H54 (cell line): ENCODE results near the gene CPOX.
"Not testable (repeated sequence)": the region's sequence is repeated elsewhere in the genome, so short reads cannot be mapped to it uniquely, and the experiment has no call there.

Experiments used
- DNase-seq: peaks from one replicate; pipeline ENCODE4 v3.0.0; 2011; ENCODE audit warnings: low spot score, mixed read lengths; ENCODE audit not compliant: insufficient read length
- FAIRE-seq: peaks from 3 replicates; lab custom pipeline; 2011; peaks lifted over from hg19 to GRCh38; lab: Jason Lieb, UNC
- POLR2A ChIP-seq: IDR thresholded peaks from 2 replicates; pipeline ENCODE4 v1.6.1; 2011; ENCODE audit warnings: low read depth, mild to moderate bottlenecking, low read length

The CPOX gene

GRCh38 chr3:98593046-98593936 is at the start of gene CPOX:
CPOX (minus strand) TSS chr3:98593611; CDS start chr3:98593504, 107 bp downstream.
- TF ChIP-seq POLR2A: peak; percentile 34; the same call in 1 of the 2 replicates
- FAIRE-seq: peak; percentile 73
- peak; percentile 79 for DNase-seq

- DNase-seq, FAIRE-seq: not testable (repeated sequence)
Measured at GRCh38 chr3:98642769-98643168, 49.4 kb upstream of the CPOX start.

DNA sequence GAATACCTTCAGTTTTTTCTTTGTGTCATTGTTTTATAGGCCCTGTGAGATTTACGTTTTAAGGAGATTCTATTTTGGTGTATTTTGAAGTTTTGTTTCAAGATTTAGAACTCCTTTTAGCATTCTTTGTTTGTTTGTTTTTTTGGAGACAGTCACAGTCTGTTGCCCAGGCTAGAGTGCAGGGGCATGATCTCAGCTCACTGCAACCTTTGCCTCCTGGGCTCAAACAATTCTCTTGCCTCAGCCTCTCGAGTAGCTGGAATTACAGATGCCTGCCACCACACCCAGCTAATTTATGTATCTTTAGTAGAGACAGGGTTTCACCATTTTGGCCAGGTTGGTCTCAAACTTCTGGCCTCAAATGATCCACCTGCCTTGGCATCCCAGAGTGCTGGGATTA is 48.3 kb upstream of the CPOX start:
- not testable (repeated sequence) for FAIRE-seq, DNase-seq

- DNase-seq, FAIRE-seq: not testable (repeated sequence)
Measured at GRCh38 chr3:98638515-98638914, 45.1 kb upstream of the CPOX start.

GRCh38 chr3:98630416-98630815 is 37.0 kb upstream of the CPOX start:
- DNase-seq (no peak), FAIRE-seq (no peak)
- TF ChIP-seq POLR2A: no peak

- FAIRE-seq (no peak), DNase-seq (no peak)
Measured at GRCh38 chr3:98628317-98628716, 34.9 kb upstream of the CPOX start.

GRCh38 chr3:98626151-98626550 is 32.7 kb upstream of the CPOX start:
- no peak for DNase-seq
- TF ChIP-seq POLR2A: no peak
- no peak for FAIRE-seq

More at GRCh38 chr3:98628317-98628716, 34.9 kb upstream of the CPOX start:
- no peak for TF ChIP-seq POLR2A

- no peak for DNase-seq
- TF ChIP-seq POLR2A: no peak
- FAIRE-seq: no peak
Measured at GRCh38 chr3:98623572-98624280, 30.3 kb upstream of the CPOX start.

DNA sequence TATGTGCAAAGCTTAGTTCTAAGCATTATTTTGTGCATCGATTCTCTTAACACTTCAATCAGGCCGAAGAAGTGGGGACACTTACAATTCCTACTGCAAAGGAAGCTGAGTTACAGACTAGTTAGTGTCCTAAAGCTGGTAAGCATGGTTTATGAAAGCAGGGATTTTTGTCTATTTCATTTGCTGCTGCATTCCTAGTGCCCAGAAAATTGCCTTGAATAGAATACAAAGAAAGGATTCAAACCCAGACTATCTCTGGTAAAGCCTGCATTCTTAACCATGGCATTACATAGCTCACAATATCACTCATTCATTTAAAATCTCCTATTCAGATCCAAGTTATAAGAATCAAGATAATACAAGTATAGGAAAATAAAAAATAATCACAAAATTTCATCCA is 24.4 kb upstream of the CPOX start:
- TF ChIP-seq POLR2A: no peak

DNA sequence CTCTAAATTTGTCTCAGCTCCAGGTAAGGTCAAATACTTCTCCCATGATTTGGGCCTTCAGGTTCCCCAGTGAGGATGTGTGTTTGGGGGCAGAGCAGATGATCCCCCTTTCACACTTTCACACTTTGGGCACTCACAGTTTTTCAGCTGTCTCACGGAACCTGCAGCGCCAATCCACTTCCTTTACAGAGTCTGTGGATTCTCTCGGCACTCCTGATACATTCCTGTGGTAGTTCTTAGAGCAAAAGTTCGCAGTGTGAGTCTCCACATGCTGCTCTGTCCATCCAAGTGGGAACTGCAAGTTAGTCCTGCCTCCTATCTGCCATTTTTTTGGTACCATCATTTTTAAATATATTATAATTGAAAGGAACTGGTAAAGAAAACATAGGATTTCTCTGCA is 20.2 kb upstream of the CPOX start:
- DNase-seq (no peak), FAIRE-seq (no peak)
- TF ChIP-seq POLR2A: no peak

More for the DNA sequence above, 24.4 kb upstream of the CPOX start:
- no peak for FAIRE-seq
- DNase-seq: no peak

DNA sequence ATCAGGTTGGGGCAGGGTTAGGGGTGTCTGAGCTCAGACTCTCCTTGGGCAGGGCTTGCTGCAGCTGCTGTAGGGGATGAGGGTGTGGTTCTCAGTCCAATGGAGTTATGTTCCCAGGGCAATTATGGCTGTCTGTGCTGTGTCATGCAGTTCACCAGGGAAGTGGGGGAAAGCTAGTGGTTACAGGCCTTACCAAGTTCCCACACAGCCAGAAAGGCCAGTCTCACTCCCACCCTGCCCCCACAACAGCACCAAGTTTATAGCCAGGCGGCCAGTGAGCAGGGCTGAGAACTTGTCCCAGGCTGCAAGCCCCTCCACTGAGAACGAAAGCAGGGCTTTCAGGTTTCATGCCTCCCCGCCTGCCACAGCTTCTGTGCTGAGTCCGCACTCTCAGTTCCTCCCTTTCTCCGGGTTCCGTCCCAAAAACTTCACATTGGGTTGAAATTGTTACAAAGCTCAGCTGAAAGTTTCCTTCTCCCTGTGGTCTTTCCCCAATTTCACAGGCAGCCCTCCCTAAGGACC is 19.6 kb upstream of the CPOX start:
- DNase-seq: no peak
- FAIRE-seq: no peak
- TF ChIP-seq POLR2A: no peak

- FAIRE-seq: no peak
- DNase-seq: no peak
Measured at GRCh38 chr3:98612587-98612986, 19.2 kb upstream of the CPOX start.

GRCh38 chr3:98608029-98608428 is 14.6 kb upstream of the CPOX start:
- FAIRE-seq: no peak
- TF ChIP-seq POLR2A: no peak

More at GRCh38 chr3:98612587-98612986, 19.2 kb upstream of the CPOX start:
- no peak for TF ChIP-seq POLR2A

DNA sequence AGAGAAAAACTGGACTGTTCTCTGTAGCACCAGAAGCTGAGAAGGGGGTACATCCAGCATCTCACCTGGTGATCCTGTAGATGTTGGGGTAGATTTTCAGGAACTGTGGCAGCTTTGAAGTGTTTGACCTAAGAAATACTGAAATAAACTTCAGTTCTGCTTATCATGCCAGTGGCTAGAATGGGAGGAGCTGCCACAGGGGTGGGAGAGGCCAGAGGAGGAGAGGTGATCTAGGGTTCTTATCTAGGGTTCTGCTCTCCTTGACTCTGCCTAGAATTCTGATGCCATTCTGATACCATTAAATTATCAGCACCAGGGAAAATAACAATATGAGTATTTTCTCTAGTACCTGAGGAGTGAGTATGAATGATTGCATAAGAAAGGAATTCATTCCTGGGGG is 10.2 kb upstream of the CPOX start:
- no peak for FAIRE-seq
- DNase-seq: no peak

More at GRCh38 chr3:98608029-98608428, 14.6 kb upstream of the CPOX start:
- no peak for DNase-seq

More for the DNA sequence above, 10.2 kb upstream of the CPOX start:
- no peak for TF ChIP-seq POLR2A
